ENCODE results near the gene CENPP.

CENPP gene

GRCh38 chr9:92664394-92665152, 338.8 kb downstream of the CENPP start:
- DNase-seq, result no peak

- no peak for DNase-seq
Measured at GRCh38 chr9:92665836-92666235, 340.1 kb downstream of the CENPP start.

GRCh38 chr9:92666236-92666635, 340.5 kb downstream of the CENPP start:
- DNase-seq, result no peak

- DNase-seq, result no peak
Measured at GRCh38 chr9:92666912-92667532, 341.3 kb downstream of the CENPP start.

GRCh38 chr9:92668746-92669526, 343.2 kb downstream of the CENPP start:
- DNase-seq, result no peak

GRCh38 chr9:92669527-92669889, 343.8 kb downstream of the CENPP start:
- DNase-seq, result no peak
